ENCODE measurements around the gene NHERF1.

Gene NHERF1

DNA sequence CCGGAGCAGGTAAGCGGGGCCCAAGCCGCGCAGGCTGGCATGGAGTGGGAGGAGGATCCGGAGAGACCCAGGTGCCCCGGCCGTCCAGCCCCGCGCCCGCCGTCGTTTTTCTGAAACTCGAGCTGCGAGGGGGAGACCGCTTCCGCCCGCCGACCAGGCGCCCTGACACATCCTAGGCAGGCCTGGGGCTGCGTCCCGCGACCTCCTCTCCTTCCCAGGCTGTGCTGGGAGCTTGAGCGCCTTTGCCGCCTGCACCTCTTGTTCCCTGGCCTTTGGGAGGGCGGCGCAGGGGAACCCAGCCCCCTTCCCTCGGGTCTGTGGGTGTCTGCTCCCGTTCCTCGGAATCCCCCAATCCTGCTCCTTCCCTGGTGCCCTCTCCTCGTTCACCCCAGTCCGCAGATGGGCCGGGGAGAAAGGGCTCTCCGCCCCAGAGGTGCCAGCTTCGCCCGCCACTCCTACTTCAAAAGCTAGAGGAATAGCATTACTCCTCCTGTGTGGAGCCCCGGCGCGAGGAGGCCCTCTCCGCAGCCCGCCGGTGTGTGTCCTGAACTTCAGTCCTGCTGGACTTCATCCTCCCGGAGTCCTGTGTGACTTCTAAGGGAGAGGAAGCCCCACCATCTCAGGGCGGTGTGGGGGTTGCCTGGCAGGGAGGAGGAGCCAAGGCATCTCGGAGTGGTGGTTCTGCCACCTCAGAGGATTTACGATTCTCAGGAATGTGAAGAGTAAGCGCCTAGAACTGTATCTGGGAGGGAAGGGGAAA is 1.0 kb downstream of the NHERF1 start:
- DNase-seq = no peak

DNA sequence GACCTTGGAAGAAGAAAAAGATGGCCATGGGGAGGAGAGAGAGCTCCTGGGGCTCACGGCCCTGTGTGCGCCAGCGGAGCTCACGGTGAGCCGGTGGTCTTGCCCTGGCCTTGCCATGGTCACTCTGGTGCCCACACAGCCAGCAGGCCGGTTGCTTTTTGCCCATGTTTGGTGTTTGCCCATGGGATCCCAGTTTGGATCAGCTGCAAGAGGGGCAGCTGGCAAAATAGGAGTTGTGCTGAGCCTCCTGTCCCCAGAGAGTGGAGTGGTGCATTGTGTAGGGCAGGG is 1.6 kb downstream of the NHERF1 start:
- no peak for DNase-seq

DNA sequence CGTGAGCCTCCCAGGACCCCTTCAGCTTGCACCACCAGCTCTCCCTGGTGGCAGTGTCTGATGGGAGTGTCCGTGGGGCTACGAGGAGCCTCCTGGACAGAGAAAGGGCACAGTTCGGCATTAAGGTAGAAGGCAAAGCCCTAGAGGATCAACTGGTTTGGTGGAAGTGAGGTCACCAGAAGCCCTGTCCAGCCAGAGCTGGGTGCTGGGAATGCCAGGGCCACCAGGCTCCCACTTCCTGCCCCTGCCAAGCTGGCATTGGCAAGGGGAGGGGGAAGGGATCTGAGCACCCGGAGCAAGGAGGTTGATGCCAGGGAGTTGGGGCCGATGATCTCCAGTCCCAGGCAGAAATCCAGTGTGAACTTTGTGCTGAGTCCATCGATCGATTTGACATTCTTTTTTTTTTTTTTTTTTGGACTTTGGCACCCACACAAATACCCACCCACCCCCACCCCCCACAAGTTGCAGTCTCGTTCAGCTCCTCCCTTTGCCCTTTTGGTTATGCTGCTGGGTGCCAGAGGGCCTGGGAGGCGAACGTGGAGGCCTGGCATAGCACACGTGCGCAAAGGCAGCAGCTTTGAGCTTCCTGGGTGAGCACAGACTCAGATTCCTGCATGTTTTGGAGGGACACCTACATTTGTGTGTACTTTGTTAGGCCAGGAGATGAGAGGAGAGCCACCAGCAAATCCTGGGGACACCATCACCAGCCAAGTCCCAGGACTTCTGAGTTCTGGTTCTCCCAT is 2.1 kb downstream of the NHERF1 start:
- DNase-seq = no peak

DNA sequence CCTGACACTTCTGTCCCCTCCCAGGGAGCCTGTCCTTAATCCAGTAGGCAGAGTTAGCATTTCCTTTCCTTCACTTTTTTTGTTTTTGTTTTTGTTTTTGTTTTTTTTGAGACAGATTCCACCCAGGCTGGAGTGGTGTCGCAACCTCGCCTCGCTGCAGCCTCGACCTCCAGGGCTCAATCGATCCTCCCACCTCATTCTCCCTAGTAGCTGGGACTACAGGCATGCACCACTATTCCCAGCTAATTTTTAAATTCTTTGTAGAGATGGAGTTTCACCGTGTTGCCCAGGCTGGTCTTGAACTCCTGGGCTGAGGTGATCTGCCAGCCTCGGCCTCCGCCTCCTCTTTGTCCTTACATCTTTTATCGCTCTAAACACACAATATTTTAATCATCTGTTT is 4.0 kb downstream of the NHERF1 start:
- DNase-seq = no peak

DNA sequence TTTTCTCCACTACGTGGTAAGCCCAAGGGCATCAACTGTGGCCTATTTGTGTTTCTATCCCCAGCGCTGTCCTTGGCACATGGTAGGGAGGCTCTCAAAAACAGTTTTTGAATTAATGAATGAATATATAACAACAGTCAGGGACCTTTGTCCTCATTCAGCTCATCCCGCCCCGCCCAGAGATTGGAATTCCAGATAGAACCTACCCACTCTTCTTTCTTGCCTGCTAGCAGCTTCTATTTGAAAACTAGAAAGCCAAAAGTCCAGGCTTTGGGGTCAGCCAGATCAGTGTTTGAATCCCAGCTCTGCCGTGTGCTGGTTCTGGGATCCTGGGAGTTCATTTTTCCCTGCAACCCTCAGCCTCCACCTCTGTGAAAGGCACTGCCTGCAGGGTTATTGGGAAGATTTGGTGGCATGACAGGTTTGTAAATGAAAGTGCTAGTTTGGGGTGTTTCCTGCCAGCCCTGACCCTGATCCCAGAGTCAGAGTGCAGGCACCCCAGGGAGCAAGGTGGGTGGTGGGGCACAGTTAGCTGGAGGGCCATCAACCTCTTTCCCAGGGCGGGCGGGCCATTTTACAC is 4.5 kb downstream of the NHERF1 start:
- DNase-seq = no peak

DNA sequence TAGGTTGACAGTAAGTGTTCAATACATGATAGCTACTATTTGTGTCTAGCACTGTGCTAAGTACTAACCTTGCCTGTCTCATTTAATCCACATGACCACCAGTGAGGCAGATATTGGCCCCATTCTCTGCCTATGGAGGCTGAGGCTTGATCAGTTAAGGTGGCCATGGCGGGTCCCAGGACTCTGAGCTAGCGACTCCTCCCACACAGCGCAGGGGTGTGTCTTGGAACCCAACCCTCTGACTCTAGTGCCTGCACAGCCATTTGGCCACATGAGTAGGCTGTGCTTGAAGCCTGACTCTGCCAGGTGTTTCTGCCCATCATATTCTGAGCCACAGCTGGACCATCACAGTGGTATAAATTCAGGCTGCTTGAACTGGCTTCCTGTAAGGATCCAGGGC is 6.4 kb downstream of the NHERF1 start:
- DNase-seq = no peak

DNA sequence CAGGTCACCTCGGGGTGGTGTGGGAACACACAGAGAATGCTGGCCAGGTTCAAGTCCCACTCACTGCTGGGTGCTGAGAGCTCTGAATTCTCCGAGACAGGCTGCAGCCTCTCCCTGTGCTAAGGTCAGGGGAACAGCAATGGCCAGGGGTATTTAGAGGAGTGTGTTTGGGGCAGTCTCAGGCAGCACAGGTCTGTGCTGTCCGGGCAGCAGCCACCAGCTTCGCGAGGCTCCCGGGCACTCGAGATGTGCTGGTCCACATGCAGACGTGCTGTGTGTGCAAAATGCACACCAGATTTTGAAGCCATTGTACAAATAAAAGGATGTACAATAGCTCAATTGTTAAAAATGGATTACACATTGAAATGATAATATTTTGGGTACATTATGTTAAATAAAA is 7.1 kb downstream of the NHERF1 start:
- no peak for DNase-seq

DNA sequence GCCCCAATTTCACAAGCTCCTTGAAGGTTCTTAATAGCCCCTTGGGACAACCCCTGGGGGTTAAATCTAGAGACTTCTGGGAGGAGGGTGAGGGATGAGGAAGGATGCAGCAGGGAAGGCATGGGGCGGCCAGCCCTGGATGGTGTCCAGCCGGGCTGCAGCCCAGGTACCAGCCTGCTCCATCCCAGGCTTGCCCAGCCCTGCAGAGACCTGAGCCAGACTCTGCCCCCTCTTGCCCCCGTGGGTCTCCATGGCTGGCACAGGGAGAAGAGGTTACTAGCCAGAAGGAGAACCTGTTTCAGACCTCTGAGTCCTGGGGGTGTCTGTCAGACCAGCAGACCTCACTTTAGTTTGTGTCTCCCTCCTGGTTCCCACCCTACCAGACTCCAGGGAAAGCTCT is 8.5 kb downstream of the NHERF1 start:
- DNase-seq = no peak

DNA sequence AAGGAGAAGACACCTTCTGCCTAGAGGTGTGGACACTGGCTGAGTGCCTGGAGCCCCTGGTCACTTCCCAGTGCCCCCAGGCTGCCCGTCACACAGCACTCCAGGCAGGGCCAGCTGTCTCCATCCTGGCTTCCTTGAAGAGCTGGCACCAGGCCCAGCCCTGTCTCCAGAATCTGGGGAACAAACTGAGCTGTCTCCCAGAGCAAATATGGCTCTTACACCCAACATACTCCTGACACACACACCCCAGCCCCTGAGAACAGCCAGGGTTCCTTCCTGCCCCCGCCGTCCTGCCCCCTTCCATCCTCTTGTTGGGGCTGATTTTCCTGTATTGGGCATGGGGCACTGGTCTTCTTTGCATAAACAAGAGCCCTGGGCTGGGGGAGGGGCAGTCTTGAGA is 9.1 kb downstream of the NHERF1 start:
- no peak for DNase-seq

DNA sequence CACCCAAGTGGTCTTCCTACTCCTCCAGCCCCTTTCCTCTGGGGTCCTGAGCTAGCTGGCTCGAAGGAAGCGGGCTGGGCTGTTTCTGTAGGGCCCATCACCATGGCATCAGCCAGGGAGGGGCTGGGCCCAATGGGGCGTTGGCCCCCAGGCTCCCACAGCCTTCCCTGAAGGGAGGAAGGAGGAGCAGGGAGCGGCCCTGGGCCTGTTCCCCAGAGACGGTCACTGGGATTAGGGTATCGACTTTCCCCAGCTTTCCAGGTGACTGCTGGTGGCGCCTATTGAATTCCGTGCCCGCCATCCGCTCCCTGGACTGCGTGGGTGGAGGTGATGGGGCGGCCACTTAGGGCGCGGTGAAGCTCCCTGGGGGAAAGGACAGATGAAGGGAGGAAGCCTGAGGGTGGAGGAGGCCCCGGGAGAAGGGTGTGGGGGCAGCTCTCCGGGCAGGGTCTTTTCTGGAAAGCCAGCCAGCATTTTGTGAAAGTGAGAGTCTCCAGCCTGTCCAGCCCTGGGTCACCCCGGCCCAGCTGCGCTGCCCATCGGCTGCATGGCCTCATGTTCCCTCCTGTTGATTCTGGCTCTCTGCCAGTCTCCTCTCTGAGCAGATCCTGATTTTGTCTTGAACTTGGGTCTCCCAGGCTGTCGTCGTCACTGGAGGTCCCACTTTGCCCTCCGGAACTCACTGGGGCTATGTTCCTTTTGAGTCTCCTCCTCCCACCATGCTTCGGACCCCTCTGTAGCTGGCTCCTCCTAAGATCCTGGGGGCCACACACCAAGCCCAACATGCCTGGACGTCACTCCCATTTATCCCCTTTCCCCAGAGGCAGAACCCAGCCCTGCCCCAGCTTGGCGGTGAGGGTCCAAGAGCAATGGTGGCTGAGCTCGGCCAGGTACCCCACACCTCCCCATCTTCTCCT is 9.8 kb downstream of the NHERF1 start:
- peak in 1 of 2 donors; percentile 28 for DNase-seq

DNA sequence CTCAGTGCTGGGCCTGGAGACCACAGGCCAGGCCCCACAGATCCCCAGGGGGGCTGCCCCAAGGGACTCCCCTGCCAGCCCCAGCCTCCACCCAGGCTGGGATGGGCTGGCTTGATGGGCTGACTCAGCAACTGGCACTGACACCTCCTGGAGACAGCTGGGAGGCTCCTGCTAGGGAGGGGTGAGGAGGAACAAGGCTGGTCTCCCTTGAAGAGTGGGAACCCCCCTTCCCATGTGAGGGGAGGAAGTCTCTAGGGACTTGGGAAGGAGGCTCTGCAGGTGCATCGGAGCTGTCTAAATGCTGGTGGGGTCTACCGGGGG is 10.4 kb downstream of the NHERF1 start:
- no peak for DNase-seq

DNA sequence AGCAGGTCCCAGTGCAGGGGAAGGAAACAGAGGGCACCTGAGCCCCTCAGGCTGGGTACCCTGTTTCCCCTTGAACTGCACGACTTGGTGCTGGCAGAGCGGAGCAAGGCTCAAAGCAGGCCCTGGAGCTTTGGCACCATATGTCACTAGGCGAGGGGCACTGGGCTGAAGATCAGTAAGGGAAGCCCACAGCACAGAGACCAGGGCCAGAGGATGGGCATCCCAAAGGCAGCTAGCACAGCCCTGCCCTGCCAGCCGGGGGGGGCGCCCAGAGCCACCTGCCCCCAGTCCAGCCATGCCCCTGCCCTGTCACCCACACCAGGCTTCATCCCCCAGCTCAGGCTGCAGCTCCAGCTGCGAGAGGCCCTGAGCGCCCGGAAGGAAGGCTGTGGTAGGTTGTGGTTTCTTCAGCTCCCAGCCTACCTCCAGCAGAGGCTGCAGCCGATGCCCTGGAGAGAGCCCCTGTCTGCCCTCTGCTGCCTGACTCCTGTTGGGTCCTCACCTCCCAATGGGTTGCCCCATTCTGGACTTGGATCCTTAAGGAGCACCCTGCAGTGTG is 10.9 kb downstream of the NHERF1 start:
- DNase-seq = no peak

DNA sequence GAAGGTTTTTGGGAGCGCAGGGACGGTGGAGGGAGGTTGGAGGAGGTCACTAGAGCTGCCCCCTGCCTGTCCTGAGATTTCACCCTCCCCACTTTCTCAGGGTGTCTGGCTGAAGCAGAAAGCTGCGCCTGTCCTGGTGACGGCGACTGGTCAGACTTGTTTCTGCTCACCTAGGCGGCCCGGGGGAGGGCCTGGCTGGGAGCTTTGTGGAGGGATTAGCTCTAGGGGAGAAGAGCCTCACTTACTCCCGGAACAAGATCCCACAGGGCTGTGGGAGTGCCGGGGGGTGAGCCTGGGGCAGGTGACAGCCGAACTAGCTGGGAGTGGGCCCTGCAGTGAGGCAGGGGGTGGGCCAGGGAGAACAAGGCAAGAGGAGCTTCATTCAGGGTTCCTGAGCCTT is 11.5 kb downstream of the NHERF1 start:
- DNase-seq = no peak

DNA sequence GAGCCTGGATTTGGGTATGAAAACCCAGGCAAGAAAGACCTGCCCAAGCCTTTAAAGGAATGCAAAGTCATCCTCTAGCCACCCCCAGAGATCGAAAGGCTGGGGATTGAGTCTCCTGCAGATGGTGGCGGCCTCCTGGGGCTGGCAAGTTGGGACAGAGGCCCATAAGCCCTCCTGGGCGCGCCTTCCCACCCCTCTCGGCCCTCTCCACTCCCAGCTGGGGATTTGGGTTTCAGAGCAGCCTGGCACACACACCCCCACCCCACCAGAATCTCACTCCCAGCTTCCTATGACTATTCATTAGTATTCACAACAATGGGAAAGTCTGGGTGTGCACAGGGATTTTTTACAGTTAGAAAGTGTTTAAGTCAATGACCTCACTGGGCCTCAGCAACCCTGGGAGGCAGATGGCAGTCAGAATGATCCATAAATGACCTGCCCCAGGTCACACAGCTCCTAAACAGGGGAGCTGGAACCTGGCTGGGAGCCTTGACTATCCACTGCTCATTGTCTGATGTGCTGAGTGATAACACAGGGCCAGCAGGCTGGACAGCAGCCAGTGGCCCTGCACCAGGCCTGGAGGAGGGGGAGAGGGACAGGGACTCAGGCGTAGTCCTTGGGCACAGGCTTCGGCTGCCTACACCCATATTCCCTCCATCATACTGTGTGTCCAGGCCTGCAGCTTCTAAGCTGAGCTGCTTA is 12.1 kb downstream of the NHERF1 start:
- DNase-seq = no peak

DNA sequence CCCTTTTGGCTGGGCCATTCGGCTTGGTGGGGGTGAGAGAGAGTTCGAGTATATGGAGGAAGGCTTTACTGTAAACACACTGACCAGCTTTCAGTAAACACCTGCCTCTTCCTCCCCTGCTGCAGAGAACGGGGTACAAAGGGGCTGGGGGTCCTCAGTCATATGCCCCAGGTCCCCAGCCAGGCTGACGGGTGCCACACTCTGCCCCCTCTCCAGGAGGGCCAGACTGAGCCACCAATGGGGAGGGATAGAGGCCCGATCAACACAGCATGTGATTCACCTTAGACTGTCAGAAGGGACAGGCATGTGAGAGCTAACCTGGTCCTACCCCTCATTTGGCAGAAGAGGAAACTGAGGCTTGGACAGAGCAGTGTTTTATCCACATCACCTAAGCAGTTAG is 13.0 kb downstream of the NHERF1 start:
- DNase-seq = no peak

DNA sequence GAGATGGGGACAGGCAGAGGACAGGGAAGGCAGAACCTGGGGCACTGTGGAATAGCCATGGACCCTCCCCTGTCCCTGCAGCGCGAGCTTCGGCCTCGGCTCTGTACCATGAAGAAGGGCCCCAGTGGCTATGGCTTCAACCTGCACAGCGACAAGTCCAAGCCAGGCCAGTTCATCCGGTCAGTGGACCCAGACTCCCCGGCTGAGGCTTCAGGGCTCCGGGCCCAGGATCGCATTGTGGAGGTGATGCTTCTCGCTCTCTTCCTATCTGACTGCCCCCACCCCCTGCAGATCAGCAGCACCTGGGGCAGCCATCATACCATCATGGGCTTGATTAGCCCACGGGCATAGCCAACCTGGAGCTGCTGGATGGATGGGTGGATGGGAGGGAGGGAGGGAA is 13.5 kb downstream of the NHERF1 start:
- no peak for DNase-seq

DNA sequence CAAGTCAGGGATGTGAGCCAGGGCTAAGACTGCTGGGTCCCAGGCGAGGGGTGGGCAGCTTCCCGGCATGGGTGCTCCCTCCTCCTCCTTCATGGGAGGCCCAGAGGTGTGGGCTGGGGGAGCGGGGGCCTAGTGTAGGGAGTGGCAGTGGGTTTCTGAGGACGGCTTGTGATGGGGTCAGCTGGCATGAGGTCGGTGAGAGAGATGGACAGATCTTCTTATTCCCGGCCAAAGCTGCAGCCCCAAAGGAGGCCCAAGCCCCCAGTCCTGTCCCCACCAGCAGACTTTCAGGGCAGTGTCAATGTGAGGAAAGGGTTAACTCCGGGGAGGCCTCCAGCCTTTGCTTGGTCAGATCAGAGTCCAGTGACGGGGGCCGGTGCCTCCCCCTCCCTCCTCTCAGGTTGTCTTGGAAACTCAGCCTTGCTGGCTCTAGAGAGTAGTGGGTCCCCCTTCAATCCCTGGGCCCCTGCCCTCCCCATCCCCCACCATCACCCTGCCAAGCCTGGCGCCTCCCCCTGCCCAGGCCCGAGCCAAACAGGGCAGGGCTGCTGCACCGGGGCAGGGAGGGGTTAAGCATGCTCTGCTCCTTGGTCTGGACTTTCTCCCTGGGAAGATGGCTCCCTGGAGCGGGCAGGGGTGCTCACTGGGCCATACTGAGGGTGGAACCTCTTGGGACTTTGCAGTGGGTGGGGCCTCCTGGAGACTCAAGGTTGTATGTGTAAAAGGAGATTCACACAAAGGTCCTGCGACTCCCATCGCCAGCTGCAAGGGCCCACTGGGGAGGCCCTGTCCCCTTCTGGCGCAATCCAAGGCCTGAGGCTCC is 15.3 kb downstream of the NHERF1 start:
- DNase-seq = no peak

DNA sequence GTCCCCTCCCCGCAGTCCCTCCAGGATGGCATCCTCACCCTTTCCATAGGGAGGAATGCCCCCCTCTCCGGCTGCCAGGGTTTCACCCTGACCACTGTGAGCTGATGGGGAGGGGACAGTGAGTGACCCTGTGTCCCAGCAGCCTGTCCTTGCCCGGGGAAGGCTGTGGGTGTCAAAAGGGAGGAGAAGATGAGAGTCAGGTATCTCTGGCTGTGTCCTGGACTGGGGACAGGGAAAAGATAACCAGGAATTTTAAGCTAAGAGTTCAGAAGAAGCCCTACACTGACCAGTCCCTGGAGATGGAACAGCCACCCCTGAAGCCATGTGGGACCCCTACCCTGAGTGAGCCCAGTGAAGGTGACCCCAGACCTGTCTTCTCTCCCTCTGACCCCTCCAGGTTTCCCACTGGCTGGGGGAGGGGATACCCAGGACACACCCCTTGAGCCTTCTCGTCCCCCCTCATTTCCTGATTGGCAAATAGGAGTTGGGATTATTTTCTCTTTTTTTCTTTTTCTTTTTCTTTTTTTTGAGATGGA is 16.4 kb downstream of the NHERF1 start:
- DNase-seq = no peak

DNA sequence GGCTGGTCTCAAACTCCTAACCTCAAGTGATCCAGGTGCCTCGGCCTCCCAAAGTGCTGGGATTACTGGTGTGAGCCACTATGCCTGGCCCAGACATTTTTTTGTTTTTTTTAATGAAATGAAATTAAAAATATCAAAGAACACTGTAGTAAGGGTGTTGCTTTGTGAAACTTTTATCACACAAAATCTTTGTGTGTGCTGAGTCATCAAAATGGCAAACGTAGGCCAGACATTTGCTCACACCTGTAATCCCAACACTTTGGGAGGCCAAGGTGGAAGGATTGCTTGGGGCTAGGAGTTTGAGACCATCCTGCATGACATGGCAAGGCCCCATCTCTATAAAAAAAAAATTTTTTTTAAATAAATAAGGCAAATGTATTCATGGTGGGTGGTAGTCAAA is 18.0 kb downstream of the NHERF1 start:
- DNase-seq = no peak

DNA sequence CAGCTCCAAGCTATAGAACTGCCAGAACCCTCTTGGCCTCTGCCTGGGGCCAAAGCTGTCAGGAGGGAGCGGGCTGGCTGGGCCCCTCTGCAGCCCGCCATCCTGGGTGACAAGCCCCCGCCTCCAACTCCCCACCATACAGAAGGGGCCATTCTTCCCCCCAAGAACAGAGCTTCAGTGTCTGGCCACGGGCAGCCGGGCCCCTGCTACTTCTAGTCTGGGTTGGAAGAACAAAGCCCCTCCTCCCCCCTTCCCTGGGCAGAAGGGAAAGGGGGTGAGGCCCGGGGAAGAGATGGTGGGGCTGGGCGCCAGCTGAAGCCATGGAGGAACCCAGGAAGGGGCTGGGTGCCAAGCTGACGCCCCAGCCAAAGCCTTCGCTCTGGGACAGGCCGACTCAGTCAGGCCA is 18.7 kb downstream of the NHERF1 start:
- DNase-seq = no peak

DNA sequence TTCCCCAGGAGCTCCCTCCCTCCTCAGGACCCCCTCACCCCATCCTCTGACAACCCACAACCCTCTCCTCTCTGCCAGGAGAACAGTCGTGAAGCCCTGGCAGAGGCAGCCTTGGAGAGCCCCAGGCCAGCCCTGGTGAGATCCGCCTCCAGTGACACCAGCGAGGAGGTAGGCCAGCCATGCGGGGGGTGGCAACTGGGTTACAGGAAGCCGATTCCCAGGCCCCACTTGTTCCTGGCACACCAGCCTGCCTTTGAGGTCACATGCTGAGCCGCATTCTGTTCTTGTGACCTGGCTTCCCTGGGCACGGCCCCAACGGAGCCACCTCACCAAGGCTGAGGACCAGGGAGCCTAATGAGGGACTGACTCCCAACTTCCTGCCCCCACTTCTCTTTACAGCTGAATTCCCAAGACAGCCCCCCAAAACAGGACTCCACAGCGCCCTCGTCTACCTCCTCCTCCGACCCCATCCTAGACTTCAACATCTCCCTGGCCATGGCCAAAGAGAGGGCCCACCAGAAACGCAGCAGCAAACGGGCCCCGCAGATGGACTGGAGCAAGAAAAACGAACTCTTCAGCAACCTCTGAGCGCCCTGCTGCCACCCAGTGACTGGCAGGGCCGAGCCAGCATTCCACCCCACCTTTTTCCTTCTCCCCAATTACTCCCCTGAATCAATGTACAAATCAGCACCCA is 19.8 kb downstream of the NHERF1 start:
- DNase-seq = no peak
